Smooth muscle cell (in vitro differentiated cells): ENCODE results near the gene GPR173. TPM values are rescaled to one million over a fixed set of nuclear protein-coding genes. Genes with fewer than 3 reads are reported as not detected.

Experiments used
- DNase-seq: peaks from one replicate; lab custom pipeline; 2025; ENCODE audit not compliant: unreplicated experiment; lab: John Stamatoyannopoulos, UW
- H2AFZ ChIP-seq: fragments of 200-600 bp; sonication (generic); 2 replicates; pipeline ENCODE4 v1.6.0; 2016; ENCODE audit warnings: antibody characterized with exemption, low read depth, mild to moderate bottlenecking
- H3F3A ChIP-seq: fragments of 200-600 bp; sonication (generic); 2 replicates; pipeline ENCODE4 v1.6.0; 2017; ENCODE audit warnings: antibody characterized with exemption, low read depth
- H3K27ac ChIP-seq: fragments of 200-600 bp; sonication (generic); 2 replicates; pipeline ENCODE4 v1.5.1; 2016; ENCODE audit warnings: low read depth, mild to moderate bottlenecking
- H3K27me3 ChIP-seq: fragments of 200-600 bp; sonication (generic); 2 replicates; pipeline ENCODE4 v1.6.1; 2016; ENCODE audit warnings: low read depth, mild to moderate bottlenecking
- H3K36me3 ChIP-seq: fragments of 200-600 bp; sonication (generic); 2 replicates; pipeline ENCODE4 v1.5.1; 2016; ENCODE audit warnings: low read depth
- H3K4me1 ChIP-seq: fragments of 200-600 bp; sonication (generic); 2 replicates; pipeline ENCODE4 v1.5.1; 2016; ENCODE audit warnings: low read depth
- H3K4me2 ChIP-seq: fragments of 200-600 bp; sonication (generic); 2 replicates; pipeline ENCODE4 v1.6.0; 2016; ENCODE audit warnings: mild to moderate bottlenecking
- H3K4me3 ChIP-seq: fragments of 200-600 bp; sonication (generic); 2 replicates; pipeline ENCODE4 v1.5.1; 2016; ENCODE audit warnings: mild to moderate bottlenecking
- H3K79me2 ChIP-seq: fragments of 200-600 bp; sonication (generic); 2 replicates; pipeline ENCODE4 v1.6.0; 2016; ENCODE audit warnings: low read depth, mild to moderate bottlenecking
- H3K9ac ChIP-seq: fragments of 200-600 bp; sonication (generic); 2 replicates; pipeline ENCODE4 v1.6.0; 2016; ENCODE audit warnings: low read depth
- H3K9me3 ChIP-seq: fragments of 200-600 bp; sonication (generic); replicated peaks from 2 replicates; pipeline ENCODE4 v1.5.1; 2016; ENCODE audit warnings: low read depth
- H4K20me1 ChIP-seq: fragments of 200-600 bp; sonication (generic); 2 replicates; pipeline ENCODE4 v1.6.0; 2016; ENCODE audit warnings: low read depth
- WGBS: methylation state at CpG from one replicate; pipeline ENCODE4 v1.1.7; 2016; ENCODE audit warnings: low lambda C conversion rate; 5-methylcytosine and 5-hydroxymethylcytosine counted together
- polyA plus RNA-seq: library from polyadenylated mRNA; unstranded; fragments of >200 nt; fragmentation: Nextera tagmentation; extraction: Ambion mirVana; gene quantifications from 2 replicates; pipeline ENCODE4 v1.2.1, GENCODE V29; 2016
- total RNA-seq: library from RNA; depleted of rRNA; stranded (reverse); fragments of >200 nt; gene quantifications from 2 replicates; pipeline ENCODE4 v1.2.3, GENCODE V29; 2014
- TF ChIP-seq, protein P1 (sequence below): fragments of 200-600 bp; sonication (generic); IDR thresholded peaks from 2 replicates; pipeline ENCODE4 v1.5.1; 2017; ENCODE audit warnings: borderline replicate concordance, mild to moderate bottlenecking, antibody characterized with exemption; ENCODE audit not compliant: insufficient read depth, poor library complexity, severe bottlenecking

Gene GPR173
- total and polyA plus RNA-seq, 2 experiments from 2014 or later = 0.63 to 5.5 TPM

DNA sequence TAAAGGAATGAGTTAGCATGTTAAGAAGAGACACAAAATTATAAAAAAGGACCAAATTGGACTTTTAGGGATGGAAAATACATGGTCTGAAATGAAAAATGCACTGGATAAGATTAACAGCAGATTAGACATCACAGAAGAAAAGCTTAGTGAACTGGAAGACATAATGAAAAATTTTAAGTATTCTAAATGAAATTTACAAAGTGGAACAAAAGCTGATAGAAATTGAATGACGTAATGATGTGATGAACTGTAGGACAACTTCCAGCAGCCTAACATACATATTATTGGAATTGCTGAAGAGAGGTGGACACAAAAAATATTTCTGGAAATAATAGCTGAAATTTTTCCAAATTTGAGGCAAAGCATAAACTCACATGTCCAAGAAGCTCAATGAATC is 39.6 kb upstream of the GPR173 start:
- no peak for DNase-seq
- Histone ChIP-seq H3F3A (no peaks in the 10 kb centered on the region), H3K79me2 (no peaks in the 10 kb centered on the region), H3K9ac (no peak overlapping the region), H3K27me3 (no peaks in the 10 kb centered on the region), H3K4me1 (no peaks in the 10 kb centered on the region), H3K4me2 (no peak overlapping the region), H3K4me3 (no peak overlapping the region), H3K9me3 (no peaks in the 10 kb centered on the region), H3K27ac (no peak overlapping the region), H4K20me1 (no peaks in the 10 kb centered on the region), H3K36me3 (no peaks in the 10 kb centered on the region), H2AFZ (no peak overlapping the region)
- 80% methylated on average over 1 of the region's 1 CpG for WGBS
- TF ChIP-seq, protein P1, sequence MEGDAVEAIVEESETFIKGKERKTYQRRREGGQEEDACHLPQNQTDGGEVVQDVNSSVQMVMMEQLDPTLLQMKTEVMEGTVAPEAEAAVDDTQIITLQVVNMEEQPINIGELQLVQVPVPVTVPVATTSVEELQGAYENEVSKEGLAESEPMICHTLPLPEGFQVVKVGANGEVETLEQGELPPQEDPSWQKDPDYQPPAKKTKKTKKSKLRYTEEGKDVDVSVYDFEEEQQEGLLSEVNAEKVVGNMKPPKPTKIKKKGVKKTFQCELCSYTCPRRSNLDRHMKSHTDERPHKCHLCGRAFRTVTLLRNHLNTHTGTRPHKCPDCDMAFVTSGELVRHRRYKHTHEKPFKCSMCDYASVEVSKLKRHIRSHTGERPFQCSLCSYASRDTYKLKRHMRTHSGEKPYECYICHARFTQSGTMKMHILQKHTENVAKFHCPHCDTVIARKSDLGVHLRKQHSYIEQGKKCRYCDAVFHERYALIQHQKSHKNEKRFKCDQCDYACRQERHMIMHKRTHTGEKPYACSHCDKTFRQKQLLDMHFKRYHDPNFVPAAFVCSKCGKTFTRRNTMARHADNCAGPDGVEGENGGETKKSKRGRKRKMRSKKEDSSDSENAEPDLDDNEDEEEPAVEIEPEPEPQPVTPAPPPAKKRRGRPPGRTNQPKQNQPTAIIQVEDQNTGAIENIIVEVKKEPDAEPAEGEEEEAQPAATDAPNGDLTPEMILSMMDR = no peak

DNA sequence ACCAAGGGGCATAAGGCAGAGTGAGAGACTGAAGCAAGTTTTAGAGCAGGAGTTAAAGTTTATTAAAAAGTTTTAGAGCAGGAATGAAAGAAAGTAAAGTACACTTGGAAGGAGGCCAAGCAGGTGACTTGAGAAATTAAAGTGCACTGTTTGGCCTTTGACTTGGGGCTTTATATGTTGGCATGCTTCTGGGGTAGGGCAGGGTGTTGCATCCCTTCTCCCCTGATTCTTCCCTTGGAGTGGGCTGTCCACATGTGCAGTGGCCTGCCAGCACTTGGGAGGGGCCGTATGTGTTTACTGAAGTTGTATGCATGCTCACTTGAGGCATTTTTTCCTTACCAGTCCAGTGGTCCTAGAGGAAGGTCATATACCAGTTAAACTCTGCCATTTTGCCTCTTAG is 35.3 kb upstream of the GPR173 start:
- no peak for DNase-seq
- Histone ChIP-seq H3K79me2 (no peaks in the 10 kb centered on the region), H3K4me2 (no peak overlapping the region), H3K4me3 (no peak overlapping the region), H3K27ac (no peak overlapping the region), H3K9ac (no peak overlapping the region), H2AFZ (no peak overlapping the region), H3K27me3 (no peaks in the 10 kb centered on the region), H3K9me3 (no peaks in the 10 kb centered on the region), H4K20me1 (no peaks in the 10 kb centered on the region), H3F3A (no peaks in the 10 kb centered on the region), H3K36me3 (no peaks in the 10 kb centered on the region), H3K4me1 (no peaks in the 10 kb centered on the region)
- TF ChIP-seq, protein P1 = no peak
- WGBS = 100% methylated on average over 1 of the region's 1 CpG

DNA sequence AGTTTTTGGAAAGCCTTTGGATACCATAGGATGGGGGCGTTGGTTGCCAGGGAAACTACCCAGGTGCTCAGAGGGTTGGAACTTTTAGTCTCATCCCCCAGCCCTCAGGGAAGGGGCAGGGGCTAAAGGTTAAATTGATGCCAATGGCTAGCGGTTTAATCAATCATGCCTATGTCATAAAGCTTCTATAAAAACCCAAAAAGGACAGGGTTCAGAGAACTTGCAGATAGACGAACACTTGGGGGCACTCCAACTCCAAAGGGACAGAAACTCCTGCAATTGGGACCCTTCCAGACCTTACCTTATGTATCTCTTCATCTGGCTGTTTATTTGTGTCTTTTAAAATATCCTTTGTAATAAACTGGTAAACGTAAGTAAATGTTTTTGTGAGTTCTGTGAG is 30.0 kb upstream of the GPR173 start:
- Histone ChIP-seq H3F3A (no peaks in the 10 kb centered on the region), H3K27ac (no peak overlapping the region), H4K20me1 (no peaks in the 10 kb centered on the region), H3K9ac (no peak overlapping the region), H3K79me2 (no peaks in the 10 kb centered on the region), H2AFZ (no peak overlapping the region), H3K4me3 (no peak overlapping the region), H3K9me3 (no peaks in the 10 kb centered on the region), H3K36me3 (no peaks in the 10 kb centered on the region), H3K27me3 (no peaks in the 10 kb centered on the region), H3K4me2 (no peak overlapping the region), H3K4me1 (no peaks in the 10 kb centered on the region)
- 37% methylated on average over 4 of the region's 4 CpGs for WGBS
- DNase-seq = no peak
- TF ChIP-seq, protein P1 = no peak

DNA sequence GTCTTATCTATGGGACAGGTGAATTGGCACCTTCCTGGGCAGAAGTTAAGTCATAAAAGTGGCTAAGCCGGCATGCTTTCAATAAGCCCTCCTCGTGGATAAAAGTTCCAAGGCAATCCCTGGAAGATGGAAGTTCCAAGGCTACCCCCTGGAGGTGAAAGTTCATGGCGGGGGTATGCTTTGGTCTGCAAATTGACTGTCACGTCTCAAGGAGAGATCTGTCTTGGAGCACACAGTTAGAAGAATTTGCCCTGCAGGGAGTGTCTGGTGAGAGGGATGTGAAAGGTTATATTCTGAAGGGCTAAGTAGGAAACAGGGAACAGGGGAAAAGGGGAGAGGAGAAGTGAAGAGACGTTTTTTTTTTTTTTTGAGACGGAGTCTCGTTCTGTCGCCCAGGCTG is 26.2 kb upstream of the GPR173 start:
- Histone ChIP-seq H3K4me2 (no peak overlapping the region), H3K27ac (no peak overlapping the region), H3K4me1 (no peaks in the 10 kb centered on the region), H3K79me2 (no peaks in the 10 kb centered on the region), H3K27me3 (no peaks in the 10 kb centered on the region), H3K36me3 (no peaks in the 10 kb centered on the region), H3K4me3 (no peak overlapping the region), H3K9me3 (no peaks in the 10 kb centered on the region), H3F3A (no peaks in the 10 kb centered on the region), H3K9ac (no peak overlapping the region), H2AFZ (no peak overlapping the region), H4K20me1 (no peaks in the 10 kb centered on the region)
- no peak for DNase-seq
- TF ChIP-seq, protein P1 = no peak
- WGBS = 57% methylated on average over 5 of the region's 8 CpGs
